Activated T-helper 1 cell treated with Interleukin-2 at 50 U/mL for 16 hours (primary cell): Measurements from ENCODE around the gene MCAT.

Source experiments
- DNase-seq: peaks from one replicate; pipeline ENCODE4 v3.0.0-alpha.2; 2020; ENCODE audit warnings: low read depth

The MCAT gene

DNA sequence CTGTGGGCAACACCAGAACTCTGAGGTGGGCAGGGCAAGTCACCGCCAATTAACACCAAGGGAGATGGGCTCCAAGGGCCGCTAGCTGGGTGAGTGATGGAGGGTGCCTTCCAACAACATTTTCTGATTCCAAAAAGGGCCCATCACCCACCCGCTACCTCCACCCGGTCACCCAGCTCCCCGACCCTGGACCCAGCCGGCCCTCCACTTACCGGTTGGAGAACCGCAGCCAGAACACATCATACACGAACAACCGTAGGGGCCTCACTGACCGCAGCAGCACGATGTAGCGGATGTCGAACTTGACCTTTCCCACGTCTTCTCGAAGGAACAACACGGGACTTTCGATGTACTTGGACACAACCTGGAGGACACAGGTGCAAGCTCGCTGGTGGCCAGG, 29.0 kb upstream of the MCAT start:
- no peak for DNase-seq

DNA sequence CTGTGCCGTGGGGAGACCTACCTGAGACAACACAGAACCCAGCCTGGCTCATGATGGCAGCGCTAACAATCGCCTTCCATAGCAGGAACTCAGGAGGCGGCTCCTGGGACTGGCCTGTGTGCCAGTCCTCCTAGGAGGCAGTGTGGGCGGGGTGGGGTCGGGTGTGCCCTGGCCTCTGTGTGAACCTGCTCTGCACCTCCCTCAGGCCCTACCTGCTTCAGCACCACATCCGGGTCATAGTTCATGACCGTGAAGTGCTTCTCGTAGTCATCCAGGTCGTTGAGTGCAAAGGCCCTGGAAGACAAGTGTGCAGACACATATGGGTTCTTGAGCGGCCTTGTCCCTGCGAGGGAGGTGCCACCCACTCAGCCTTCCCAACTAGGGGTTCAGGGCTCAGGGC, 28.4 kb upstream of the MCAT start:
- DNase-seq = no peak

DNA sequence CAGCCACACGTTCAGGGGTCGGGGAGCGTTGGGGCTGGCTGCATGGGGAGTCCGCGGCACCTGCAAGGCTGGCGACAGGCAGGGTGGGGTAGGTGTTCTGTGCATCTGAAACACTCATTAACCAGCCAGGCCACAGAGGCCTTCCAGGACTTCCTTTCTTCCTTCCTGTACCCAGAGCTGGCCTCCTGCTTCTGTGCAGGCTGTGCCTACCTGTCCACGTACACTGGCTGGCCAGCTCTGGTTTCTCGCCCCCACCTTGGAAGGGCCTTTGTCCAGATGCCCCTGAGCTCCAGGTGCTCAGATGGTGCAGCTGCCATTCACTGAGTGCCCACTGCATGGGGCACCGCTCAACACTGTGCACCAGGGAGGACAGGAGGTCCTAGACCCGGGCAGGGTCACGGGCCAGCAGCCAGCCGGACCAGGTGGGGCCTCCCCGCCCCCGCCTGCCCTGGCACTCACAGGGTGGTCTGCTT, 27.9 kb upstream of the MCAT start:
- DNase-seq = no peak

DNA sequence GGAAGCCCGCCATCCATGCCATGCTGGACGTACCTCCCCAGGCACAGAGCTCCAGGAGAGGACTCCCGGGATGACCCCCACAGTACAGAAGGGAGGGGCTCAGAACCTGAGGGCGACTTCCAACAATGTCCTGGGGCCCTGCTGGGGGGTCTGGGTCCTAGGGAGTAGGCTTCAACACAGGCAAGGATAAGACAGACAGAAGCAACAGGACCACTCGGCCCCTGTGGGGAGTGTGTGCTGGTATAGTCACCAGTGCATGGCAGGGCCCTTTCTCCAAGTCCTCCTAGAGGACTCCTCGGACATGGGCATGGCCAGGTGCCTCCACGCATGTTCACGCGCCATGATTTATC, 26.9 kb upstream of the MCAT start:
- DNase-seq = no peak

DNA sequence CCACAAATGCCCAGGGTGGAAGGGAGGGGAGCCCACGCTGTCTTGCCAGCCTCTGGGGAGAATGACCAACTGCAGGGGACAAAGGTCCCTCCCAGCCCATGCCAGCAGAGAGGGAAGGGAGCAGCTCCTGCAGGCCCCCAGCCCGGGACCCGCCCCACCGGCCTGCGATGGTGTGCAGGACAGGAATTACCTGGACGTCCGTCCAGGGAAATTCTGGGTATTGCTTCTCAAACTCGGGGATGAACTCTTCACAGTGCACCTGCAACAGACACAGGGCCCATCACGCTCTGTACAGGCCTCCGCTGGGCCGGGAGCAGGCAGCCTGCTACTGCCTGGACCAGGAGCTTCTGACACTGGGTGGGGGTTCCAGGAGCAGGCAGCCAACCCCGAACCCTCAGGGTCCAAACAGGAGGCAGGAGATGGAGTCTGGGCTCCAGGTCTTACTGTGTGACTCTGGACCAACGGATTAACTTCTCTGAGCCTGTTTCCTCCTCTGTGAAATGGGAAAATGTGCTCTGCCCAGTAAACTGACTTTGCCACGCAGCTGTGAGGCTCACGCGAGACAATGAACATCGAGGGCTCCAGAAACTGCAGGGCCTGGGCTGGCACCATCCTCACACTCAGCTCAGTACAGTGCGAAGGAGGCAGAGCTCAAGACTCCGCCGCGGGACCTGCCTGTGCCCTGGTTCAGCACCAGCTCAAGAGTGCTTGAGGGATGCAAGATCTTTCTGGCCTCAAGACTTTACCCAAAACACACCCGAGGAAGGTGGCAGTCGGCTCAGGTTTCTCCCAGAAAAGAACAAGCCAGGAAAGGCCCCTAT, 26.3 kb upstream of the MCAT start:
- no peak for DNase-seq

DNA sequence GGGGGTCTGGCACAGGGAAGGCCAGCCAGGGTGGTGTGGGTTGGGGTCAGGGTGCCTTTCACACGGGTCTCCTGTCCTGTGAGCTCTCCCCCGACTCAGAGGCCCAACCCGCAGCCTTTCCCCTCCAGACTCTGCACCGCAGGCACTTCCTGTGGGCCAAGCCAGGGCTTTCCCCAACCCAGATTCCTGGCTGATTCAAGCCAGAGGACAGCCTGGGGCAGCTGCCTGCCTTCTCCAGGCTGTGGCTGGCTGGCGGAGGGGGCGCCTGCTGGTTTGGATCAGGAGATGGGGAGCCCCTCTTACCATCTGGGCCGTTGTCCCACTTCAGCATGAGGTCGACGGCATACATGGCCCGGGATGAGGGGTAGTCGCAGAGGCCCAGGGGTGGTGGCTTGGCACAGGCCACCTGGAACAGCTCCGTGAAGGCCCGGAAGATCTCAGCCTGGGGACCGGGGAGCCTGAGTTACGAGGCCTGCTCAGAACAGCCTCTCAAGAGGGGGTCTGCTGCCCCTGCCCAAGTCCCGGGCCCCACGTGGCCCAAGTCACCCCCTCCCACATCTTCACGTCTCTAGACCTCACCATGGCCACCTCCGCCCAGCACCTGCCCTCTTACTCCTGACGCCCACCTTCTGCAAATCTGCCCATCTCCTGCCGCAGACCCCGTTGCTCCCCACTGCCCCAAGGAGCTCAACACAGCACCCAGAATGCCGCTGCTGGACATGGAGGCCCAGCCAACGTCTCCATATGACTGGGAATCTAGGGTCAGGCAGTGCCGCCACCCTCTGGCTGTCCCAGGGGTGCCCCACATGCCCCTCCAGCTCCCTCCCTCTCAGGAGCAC, 25.5 kb upstream of the MCAT start:
- DNase-seq = no peak

DNA sequence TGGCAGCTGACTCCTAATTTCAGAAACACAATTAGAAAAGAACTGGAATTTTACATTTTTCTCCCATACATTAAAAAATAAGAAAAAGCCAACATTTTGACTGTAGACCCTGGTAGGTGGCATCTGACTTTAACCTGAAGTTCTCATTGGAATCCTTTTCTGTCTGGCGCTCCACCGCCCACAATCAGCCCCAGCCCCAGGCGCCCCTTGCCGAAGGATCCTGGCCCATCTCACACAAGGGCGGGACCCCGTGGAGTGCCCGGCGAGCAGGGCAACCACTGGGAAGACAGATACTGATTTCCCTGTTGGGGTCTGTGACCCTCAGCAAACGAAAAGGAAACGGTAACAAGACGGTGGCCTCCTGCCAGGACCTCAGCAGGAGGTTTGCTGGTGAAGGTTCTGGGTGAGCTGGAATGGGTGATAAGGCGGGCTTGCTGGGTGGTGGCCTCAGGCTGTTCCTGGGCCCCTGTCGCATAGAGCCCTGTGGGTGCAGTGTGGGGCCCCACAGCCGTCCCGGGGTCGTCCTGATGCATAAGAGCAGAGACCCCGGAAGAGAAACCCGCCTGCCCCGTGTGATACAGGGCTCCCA, 23.9 kb upstream of the MCAT start:
- no peak for DNase-seq

DNA sequence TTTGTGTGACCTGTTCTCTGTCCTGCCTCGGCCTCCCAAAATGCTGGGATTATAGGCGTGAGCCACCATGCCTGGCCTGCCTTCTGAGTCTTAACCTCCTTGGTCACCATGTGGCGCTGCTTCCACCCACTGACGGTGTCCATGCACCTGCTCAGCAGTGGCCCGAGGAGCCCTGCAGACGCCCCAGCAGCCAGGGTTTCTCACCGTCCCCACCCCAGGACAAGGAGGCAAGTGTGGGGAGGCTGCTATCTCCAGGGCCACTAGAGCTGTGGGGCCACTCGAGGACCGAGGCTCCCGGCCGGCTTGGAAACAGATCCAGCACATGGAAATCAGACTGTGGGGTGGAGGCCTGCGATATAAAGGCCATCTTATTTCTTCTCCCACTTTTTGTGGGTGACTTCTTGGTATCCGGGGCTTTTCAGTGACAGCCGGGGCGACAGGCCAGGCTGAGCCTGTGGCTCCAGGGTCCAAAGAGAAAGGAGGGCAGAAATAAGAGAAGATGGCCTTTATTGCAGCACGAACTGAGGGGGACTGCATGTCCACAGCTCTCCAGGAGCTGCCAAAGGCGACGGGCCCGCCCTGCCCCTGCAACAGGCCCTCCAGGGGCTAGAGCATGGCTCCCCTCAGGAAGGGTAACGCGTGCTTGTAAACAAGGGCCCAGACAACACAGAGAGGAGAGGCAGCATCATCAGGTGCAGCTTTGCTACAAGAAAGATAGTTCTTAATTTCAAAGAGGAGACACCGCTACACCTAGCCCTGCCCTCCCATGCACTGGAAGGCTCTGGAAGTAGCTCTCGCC, 23.1 kb upstream of the MCAT start:
- DNase-seq = no peak

DNA sequence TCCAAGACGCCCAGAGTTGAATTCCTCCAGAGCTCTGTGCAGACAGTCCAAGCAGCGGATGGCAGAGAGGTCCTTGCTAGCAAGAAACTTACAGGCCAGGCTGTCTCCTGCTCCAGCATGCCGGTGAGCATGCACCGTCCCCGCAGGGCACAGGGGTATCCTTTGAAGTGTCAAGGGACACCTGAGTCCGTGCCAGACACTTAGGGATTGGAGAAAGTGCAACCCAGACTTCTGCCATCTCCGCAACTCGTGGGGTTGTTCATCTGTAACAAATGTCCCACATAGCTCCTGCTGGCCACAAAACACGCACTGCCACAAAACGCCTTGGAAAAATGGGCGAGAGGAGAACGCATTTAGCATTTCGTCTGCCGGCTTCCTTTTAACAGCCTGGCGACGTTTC, 21.4 kb upstream of the MCAT start:
- no peak for DNase-seq

DNA sequence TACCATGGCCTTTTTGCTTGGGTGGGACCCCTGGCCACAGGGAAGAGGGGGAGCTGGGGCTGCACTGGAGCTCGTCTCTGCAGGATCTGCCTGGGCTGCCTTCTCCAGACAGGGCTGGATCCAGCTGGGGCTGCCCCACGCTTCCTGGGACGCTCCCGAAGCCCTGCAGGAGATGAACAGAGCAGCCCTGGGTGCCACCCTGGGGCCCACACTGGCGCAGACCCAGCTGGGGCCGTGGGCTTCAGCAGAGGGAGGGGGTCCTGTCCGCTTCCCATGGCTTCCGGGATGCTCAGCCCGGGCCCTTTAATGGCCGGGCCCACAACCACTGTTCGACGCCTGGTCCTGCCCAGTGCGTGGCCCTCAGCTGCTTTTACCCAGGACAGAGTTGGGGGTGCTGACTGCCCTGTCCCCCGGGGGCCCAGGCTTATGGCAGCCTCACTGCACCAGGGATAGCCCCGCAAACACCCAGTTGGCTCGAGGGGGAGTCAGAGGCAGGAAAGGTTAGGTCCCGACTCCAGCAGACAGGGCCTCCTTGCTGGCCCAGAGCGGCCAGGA, 20.1 kb upstream of the MCAT start:
- no peak for DNase-seq

DNA sequence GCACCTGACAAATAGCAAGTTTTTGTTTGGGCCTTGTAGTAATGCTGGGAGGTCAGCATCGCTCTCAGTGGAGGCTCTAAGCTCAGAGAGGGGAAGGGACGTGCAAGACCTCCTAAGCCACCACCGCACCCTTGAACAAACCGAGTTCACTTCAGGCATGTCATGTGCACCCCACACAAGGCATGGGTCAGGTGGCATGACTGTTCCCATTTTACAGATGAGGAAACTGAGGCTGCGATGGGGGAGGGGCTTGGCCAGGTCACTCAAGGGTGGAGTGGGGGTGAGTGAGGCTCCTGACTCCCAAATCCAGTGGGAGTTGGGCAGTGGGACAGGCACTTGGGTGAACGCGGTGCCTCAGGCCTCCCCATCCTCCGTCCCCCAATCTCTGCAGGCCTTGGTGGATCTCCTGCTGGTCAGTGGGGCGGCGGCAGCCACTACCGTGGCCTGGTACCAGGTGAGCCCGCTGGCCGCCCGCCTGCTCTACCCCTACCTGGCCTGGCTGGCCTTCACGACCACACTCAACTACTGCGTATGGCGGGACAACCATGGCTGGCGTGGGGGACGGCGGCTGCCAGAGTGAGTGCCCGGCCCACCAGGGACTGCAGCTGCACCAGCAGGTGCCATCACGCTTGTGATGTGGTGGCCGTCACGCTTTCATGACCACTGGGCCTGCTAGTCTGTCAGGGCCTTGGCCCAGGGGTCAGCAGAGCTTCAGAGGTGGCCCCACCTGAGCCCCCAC, 19.4 kb upstream of the MCAT start:
- no peak for DNase-seq

DNA sequence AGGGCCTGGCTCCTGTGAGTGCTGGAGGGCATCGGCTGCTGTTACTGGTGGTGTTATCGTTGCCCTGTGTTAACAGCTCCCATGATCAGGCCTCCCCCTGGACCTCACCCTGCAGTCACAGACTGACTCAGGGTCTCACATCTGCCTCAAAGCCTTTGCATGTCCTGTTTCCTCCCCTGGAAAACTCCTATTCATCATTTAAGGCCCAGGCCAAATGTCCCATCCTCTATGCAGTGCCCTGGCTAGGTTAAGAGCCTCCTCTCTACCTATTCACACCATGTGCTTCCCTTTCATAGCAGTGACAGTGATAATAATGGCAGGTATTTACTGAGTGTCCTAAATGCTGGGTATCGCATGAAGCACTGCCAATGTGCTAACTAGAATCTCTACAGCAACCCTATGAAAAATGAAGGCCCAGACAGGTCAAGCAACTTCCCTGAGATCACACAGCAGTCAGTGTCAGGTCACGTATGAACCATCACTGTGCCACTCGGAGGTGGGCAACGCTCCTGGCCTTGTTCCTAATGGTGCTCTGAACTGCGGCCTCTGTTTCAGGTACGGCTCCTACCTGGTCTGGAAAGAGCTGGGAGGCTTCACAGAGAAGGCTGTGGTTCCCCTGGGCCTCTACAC, 17.4 kb upstream of the MCAT start:
- DNase-seq = no peak

DNA sequence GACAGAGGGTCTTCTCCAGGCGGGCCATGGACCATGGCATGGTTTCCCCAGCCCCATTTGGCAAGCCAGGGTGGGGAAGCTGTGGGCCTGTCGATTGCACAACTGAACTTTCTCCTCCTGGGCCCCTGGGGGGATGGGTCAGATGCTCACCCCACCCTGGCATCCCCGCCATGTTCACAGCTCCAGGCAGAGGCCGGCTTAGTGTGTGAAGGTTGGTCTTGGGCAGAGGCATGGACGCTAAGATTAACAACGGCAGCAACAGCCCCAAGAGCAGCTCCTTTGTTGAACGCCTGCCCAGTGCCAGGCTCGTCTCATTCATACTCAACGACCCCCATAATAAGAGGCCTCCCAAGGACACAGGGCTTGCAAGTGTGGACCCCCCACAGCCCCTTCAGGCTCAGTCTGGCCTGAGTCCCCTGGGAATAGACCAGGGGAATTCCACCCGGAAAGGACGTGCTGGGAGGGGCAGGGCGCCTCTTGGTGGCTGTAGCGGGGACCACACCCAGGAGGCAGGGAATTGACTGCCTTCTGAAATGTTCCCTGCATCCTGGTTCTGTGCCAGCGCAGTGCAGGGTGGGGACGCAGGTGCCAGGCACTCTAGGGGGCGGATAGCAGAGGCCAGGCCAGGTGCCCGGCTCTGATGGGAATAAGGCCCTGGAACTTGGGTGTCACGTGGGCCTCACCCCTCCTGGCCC, 16.4 kb upstream of the MCAT start:
- no peak for DNase-seq

DNA sequence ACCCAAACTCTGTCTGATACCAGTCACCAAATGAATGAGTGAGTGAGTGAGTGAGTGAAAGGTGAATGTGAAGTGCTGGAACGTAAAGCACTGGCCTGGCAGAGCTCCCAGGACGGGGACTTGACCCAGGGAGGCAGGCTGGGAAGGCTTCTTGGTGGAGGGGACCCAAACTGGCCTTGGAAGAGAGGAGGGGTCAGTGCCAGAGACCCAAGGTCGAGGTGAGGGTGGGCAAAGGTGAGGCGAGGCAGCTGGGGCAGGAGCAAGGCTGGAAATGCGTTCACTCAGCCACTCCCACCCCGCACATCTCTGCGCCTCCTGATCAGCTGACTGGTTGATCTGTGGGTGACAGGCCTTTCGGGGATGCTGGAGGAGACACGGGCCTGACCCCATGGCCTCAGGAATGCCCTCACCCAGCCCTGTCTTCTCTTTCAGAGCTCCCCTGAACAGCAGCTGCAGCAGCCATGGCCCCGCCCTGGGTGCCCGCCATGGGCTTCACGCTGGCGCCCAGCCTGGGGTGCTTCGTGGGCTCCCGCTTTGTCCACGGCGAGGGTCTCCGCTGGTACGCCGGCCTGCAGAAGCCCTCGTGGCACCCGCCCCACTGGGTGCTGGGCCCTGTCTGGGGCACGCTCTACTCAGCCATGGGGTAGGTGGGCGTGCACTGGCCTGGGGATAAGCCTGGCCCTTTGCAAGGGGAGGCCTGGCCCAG, 15.7 kb upstream of the MCAT start:
- DNase-seq = no peak

DNA sequence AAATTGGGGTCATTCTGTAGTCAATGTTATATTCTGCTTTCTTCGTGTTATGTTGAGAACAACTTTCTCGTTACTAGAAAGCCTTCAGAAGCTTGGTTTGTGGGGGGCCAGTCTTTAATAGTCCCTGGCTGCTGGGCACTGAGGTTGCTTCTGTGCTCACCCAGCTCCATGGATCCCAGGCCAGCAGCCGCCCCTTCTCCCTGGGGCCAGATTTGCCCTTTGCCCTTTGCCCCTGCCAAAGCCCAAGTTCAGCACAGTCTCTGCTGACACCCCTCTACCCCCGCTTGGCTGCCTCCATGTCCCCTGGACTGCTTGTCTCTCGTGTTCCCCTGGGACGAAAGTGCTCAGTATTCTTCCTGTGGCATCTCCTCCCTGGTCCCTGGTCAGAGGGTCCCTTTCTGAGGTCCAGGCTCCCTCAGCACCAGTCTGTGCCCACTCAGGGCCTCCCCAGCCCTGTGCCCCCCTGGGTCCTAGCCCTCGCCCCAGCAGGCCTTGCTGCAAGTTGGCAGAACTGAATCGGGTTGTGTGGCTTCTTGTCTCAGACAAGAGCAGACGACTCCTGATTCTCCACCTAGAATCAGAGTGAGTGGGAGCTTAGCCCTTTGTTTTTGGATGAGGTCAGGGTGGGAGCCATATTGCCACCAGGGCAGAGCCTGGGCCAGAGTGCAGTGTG, 14.8 kb upstream of the MCAT start:
- DNase-seq = no peak

DNA sequence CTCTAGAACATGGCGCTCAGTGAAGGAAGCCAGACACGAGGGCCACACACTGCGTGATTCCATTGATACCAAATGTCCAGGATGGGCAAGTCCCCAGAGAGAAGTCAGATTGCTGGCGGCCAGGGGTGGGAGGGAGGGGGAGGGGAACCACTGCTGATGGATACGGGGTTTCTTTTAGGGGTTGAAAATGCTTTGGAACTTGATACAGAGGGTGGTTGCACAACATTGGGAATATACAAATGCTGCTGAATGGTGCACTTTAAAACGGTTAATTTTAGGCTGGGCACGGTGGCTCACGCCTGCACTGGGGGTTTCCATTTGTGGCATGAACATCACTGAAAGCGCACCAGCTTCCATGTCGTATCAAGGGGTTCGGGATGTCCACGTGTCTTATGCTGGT, 13.2 kb upstream of the MCAT start:
- no peak for DNase-seq

DNA sequence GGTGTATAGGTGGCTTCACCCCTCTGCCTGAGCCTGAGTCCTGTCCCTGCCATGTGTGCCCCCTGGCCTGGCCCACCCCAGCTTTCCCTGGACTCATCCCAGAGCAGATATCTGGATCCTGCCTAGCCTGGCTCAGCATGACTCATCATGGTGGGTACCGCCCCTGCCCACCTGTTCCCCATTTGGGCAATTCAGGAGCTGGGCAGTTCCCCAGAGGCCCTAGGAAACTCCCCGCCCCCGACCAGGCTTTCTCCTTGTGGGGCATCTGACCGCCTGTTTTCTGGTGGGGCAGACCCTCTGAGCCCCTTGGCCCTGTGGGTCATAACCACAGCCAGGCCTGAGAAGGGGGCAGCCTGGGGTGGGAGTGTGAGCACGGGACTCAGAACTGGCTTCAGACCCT, 12.6 kb upstream of the MCAT start:
- no peak for DNase-seq

DNA sequence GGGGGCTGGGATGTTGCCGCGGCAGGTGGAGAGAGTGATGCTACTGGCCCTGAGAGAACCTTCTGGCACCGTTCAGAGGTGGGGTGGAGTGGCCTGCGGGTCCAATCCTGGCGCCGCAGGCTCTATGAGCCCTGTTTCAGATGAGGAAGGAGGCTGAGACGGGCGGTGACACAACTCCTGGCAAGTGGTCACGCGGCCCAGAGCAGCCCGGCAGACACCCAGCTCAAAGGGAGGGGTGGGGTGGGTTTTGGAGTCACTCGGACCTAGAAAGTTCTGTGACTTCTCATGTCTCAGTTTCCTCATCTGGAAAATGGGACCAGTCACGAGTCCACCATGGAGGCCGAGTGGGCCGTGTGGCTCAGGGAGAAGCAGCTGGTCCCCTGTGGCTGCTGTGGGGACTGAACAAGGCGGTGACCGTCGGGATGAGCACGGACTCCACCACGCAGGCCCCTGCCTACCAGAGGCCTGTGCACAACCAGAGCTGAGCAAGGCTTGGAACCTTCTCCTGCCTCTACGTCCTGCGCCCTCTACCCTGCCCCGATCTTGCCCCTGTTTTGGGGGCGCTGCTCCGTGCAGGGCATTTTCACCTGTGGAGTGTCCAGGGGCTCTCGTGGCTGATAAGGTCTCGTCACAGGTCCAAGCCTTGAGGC, 11.8 kb upstream of the MCAT start:
- DNase-seq = no peak
